Skin epidermis (tissue), 12 donors: Measurements from ENCODE around the gene ST3GAL6.

Experiments used
- H3K27ac ChIP-seq, 21 experiments: fragments of 200-600 bp; sonication (generic) in 11 of 21; one replicate each; pipeline ENCODE4 v1.5.0; 2020; ENCODE audit warnings: mild to moderate bottlenecking in 3 of 21, inconsistent platforms in 2 of 21, moderate library complexity in 2 of 21
- H3K4me3 ChIP-seq, 7 experiments: fragments of 200-600 bp; sonication (generic) in 2 of 7; one replicate each; pipeline ENCODE4 v1.5.0; 2020; ENCODE audit warnings: inconsistent platforms in 2 of 7, mild to moderate bottlenecking in 2 of 7, moderate library complexity in 1 of 7

ST3GAL6 gene

GRCh38 chr3:98791341-98792325 lies 28.5 kb downstream of the ST3GAL6 start:
- no peak overlapping the region for H3K27ac ChIP-seq
- H3K4me3 ChIP-seq: no peak overlapping the region

DNA sequence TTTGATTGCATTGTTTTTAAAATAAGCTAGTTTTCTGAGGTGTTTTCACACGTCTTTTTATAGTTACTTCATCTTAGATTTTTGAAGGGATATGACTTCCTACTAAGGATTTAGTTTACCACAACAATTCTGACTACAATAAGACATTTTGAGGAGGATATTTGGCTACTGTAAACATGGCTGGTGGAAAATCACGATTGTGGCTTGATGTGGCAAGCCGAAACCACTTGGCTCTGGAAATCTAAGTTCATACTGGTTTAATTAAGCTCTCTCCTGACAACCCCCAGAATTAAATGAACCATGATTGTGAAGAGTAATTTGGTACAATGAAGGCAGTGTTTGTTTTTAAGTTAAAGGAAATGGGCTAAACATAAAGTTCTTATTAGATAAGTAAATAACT lies 30.8 kb downstream of the ST3GAL6 start:
- Histone ChIP-seq H3K4me3 (no peak overlapping the region), H3K27ac (no peak overlapping the region)

- Histone ChIP-seq H3K27ac (no peak overlapping the region), H3K4me3 (no peak overlapping the region)
Measured at GRCh38 chr3:98796334-98796733, 33.2 kb downstream of the ST3GAL6 start.

DNA sequence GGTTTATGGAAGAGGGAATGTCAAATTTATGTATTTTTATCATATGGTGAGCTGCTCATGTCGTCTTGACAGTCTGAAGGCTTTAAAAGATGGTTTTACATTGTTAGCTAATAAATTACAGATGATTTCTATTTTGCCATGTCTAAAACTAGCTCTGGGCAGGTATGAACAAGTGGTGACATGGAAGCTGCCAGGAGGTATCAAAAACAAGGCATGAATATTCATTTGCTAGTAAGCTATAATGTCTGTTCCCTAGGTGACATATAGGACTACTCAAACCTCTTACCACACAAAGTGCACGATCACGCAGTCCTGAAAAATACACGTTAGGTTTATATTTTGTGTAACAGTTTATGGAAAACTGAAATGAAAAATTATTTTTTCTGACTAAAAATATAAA lies 34.8 kb downstream of the ST3GAL6 start:
- Histone ChIP-seq H3K27ac (peak overlapping the region in 1 of 21 experiments; percentile 52), H3K4me3 (no peak overlapping the region)

DNA sequence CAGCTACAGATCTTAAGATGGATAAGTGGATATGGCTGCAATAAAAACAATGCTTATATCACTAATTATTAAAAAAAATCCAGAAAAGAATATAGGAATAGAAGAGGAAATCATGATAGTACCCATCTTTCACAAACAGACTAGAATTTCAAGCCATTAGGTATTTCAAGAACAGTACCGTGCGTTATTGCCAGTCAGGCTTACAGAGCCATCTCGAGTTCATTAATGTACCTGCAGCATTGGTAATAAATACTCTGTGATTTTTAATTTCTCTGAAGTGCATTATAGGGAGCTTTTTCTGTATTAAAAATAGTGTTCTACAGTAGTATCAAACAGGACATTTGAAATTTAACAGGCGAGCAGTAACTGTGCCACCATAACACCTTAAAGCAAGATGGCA lies 35.7 kb downstream of the ST3GAL6 start:
- no peak overlapping the region for H3K27ac ChIP-seq

GRCh38 chr3:98799479-98799878 lies 36.3 kb downstream of the ST3GAL6 start:
- H3K4me3 ChIP-seq: no peak overlapping the region
- no peak overlapping the region for H3K27ac ChIP-seq

More for the DNA sequence above, 35.7 kb downstream of the ST3GAL6 start:
- no peak overlapping the region for H3K4me3 ChIP-seq

DNA sequence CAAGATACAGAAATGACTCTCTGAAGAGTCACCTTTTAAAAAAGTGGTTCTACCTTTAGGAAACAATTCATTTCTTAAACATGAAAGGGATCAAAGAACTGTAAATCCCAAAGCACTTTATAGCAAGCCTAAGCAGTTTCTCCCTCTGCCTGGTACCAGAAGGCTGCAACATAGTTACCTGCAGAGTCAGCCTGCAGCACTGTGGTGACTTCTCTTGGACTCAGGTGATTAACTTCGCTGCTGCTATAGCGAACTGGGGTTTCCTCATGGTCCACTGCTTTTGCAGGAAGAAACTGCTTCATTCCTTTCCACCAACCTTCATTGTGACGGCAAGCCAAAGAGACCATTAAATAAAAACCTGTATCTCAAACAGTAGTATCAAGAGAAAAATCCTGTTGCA lies 37.3 kb downstream of the ST3GAL6 start:
- H3K4me3 ChIP-seq: no peak overlapping the region
- peak overlapping the region in 1 of 21 experiments; percentile 9 for H3K27ac ChIP-seq

GRCh38 chr3:98801043-98801747 lies 38.1 kb downstream of the ST3GAL6 start:
- H3K27ac ChIP-seq: no peak overlapping the region
- H3K4me3 ChIP-seq: no peak overlapping the region

GRCh38 chr3:98805571-98805970 lies 42.4 kb downstream of the ST3GAL6 start:
- Histone ChIP-seq H3K27ac (no peak overlapping the region), H3K4me3 (no peak overlapping the region)

GRCh38 chr3:98806521-98806920 lies 43.4 kb downstream of the ST3GAL6 start:
- peak overlapping the region in 6 of 21 experiments; percentile 2 to 58 (median 42) for H3K27ac ChIP-seq
- H3K4me3 ChIP-seq: no peak overlapping the region

GRCh38 chr3:98807011-98807410 lies 43.9 kb downstream of the ST3GAL6 start:
- no peak overlapping the region for H3K4me3 ChIP-seq
- H3K27ac ChIP-seq: peak overlapping the region in 7 of 21 experiments; percentile 2 to 58 (median 41)

- H3K4me3 ChIP-seq: no peak overlapping the region
- peak overlapping the region in 5 of 21 experiments; percentile 17 to 58 (median 42) for H3K27ac ChIP-seq
Measured at GRCh38 chr3:98807561-98807960, 44.4 kb downstream of the ST3GAL6 start.

DNA sequence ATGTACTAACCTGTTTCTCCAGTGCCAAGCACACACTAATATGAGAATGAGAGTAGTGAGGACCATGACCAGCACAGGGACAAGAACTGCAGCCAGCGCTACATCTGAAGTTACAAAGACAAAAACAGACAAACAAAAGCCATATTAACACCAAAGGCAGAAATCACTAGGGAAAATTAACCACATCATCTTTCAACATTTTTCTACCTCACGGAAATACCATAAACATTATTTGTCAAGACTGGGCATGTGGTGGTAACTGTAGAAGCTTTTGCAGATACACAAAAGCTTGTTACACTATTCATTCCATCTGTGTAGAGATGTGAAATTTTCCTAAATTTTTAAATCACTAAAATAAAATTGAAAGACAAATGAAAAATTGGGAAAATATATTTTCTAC lies 44.9 kb downstream of the ST3GAL6 start:
- peak overlapping the region in 1 of 21 experiments; percentile 42 for H3K27ac ChIP-seq
- H3K4me3 ChIP-seq: no peak overlapping the region

GRCh38 chr3:98809557-98809956 lies 46.4 kb downstream of the ST3GAL6 start:
- no peak overlapping the region for H3K27ac ChIP-seq

DNA sequence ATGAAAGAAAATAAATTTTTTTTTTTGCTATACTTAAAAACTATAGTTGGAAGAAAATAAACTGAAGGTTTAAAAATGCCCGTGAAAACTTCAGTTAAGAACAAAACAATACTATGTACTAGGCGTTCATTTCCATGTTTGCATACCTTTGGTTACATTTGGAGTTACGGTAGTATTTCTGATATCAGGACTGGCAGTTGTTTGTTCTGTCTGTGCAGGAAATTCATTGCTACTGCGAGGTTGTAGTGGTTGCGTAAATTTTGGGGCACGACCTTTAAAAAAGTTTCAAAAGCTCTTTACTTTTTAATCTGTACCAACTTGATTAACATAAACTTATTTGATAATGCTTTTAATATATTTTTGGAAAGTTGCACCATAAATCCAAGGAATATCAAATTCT lies 47.9 kb downstream of the ST3GAL6 start:
- H3K4me3 ChIP-seq: no peak overlapping the region
- H3K27ac ChIP-seq: no peak overlapping the region

More at GRCh38 chr3:98809557-98809956, 46.4 kb downstream of the ST3GAL6 start:
- H3K4me3 ChIP-seq: no peak overlapping the region

DNA sequence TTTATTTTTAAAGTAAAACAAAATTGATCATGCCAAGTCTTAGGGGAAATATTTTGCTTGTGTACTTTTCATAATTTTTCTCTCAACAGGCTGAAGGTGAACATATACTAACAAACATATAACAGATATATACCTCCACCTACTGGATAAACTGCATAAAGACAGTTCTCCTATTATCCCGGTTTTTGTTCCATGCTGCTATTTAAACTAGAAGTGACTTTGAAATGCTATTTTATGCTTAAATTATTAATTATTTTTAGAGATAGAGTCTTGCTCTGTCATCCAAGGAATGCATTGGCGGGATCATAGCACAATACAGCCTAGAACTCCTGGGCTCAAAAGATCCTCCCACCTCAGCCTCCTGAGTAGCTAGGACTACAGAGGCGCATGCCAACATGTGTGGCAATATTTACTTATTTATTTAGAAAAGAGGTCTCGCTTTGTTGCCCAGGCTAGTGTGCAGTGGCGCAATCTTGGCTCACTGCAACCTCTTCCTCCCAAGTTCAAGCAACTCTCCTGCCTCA lies 49.8 kb downstream of the ST3GAL6 start:
- H3K4me3 ChIP-seq: no peak overlapping the region
- H3K27ac ChIP-seq: no peak overlapping the region

GRCh38 chr3:98814817-98815420 lies 51.8 kb downstream of the ST3GAL6 start:
- no peak overlapping the region for H3K27ac ChIP-seq

DNA sequence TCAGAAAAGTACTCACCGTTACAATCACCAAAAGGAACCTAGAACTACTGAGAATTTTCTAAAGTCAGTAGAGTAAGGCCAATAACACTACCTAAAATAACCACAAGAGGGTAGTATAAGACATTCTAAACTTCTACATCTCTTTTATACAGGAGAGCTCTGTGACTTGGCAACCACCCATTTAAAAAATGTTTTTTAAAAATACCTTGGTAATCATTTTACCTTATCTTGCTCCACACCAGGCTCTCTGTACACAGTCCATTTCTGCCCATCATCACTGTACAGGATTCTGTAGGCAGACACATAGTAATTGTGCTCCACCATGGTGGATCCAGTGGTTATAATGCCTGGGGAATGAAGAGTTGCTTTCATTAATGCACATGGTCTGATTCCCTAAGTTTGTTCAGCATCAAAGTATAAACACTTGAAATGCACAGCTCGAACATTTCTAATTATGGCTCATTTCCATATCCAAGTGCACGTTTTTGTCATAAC lies 54.5 kb downstream of the ST3GAL6 start:
- no peak overlapping the region for H3K4me3 ChIP-seq
- H3K27ac ChIP-seq: no peak overlapping the region

More at GRCh38 chr3:98814817-98815420, 51.8 kb downstream of the ST3GAL6 start:
- H3K4me3 ChIP-seq: no peak overlapping the region

DNA sequence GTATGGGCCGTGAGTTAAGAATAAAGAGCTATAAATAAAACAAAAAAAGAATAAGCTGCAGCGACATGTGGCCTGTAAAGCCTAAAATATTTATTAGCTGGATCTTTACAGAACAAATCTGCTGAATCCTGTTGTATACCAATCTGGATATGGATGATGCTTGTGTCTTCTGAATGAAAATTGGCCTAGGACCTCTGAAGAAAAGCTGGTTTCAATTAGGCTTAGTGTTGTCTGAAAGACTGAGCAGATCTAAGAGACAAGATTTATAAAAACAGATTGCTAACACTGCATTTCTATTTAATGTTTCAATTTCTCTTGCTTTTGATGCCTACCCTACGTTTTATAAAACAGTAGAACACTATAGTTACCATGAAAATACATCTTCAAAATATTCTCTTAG lies 57.9 kb downstream of the ST3GAL6 start:
- no peak overlapping the region for H3K4me3 ChIP-seq

DNA sequence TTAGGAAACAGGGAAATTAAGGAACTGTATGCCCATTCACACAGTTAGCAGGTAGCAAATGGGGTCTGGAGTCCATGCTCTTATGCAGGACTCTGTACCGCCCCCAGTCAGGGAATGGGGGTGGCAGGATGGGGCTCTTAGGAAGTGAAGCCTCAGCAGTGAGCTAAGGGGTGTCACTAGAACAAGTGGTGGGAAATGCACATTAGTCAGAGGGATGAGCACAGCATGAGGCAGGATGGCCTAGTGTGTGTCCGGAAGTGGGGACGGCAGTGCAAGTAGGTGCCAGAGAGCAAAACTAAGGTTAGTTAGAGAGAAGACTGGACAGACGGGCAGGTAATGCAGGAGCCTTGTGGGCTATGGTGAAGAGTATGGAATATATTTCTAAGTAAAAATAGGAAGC lies 60.7 kb downstream of the ST3GAL6 start:
- Histone ChIP-seq H3K27ac (no peak overlapping the region), H3K4me3 (no peak overlapping the region)

More for the DNA sequence above, 57.9 kb downstream of the ST3GAL6 start:
- no peak overlapping the region for H3K27ac ChIP-seq
